Sigmoid colon (tissue), 7 donors: ENCODE measurements around the gene ABCA1. TPM values are rescaled to one million over a fixed set of nuclear protein-coding genes. Genes with fewer than 3 reads are reported as not detected.

ENCODE experiments used
- DNase-seq: peaks from one replicate; pipeline ENCODE4 v3.0.0-alpha.2; 2019
- H3K27ac ChIP-seq, 4 donors: fragments of 200-600 bp; sonication (generic); one replicate each; pipeline ENCODE4 v1.5.1; 2016 to 2019; ENCODE audit warnings: mild to moderate bottlenecking in 1 of 4
- H3K27me3 ChIP-seq, 3 donors: fragments of 200-600 bp; sonication (generic); one replicate each; pipeline ENCODE4 v1.5.1; 2019; ENCODE audit warnings: mild to moderate bottlenecking in 1 of 3
- H3K36me3 ChIP-seq, 4 donors: fragments of 200-600 bp; sonication (generic); one replicate each; pipeline ENCODE4 v1.5.1; 2016 to 2019
- H3K4me1 ChIP-seq, 4 donors: fragments of 200-600 bp; sonication (generic); one replicate each; pipeline ENCODE4 v1.5.1; 2017 to 2019
- H3K4me3 ChIP-seq, 4 donors: fragments of 200-600 bp; sonication (generic); one replicate each; pipeline ENCODE4 v1.5.1; 2017 to 2019; ENCODE audit warnings: mild to moderate bottlenecking in 2 of 4, moderate library complexity in 1 of 4
- H3K9me3 ChIP-seq, 4 donors: fragments of 200-600 bp in 3 of 4; sonication (generic) in 3 of 4; one replicate each; pipeline versions ENCODE4 v1.5.1 to v1.6.1; 2013 to 2019
- CTCF ChIP-seq, 4 experiments: fragments of 450-650 bp in 3 of 4; fragments of 200-600 bp in 1 of 4; IDR thresholded peaks; one replicate each; pipeline ENCODE4 v1.5.1; 2016 to 2019; ENCODE audit warnings: antibody characterized with exemption in 4 of 4, mild to moderate bottlenecking in 3 of 4, moderate library complexity in 2 of 4
- EP300 ChIP-seq, 4 donors: sonication (generic); formaldehyde crosslinking; IDR thresholded peaks; one replicate each; pipeline ENCODE4 v1.6.1; 2017; ENCODE audit warnings: antibody characterized with exemption in 4 of 4
- POLR2A ChIP-seq, 2 donors: fragments of 450-650 bp; IDR thresholded peaks; one replicate each; pipeline ENCODE4 v1.6.1; 2016; ENCODE audit warnings: antibody characterized with exemption in 2 of 2, mild to moderate bottlenecking in 2 of 2, moderate library complexity in 2 of 2
- POLR2AphosphoS5 ChIP-seq, 4 donors: sonication (generic); formaldehyde crosslinking; IDR thresholded peaks; one replicate each; pipeline ENCODE4 v1.6.1; 2017; ENCODE audit warnings: antibody characterized with exemption in 4 of 4
- WGBS, 2 donors: extraction: QIAGEN DNeasy Blood & Tissue Kit; methylation state at CpG; one replicate each; pipeline ENCODE4 v1.1.7; 2013; 5-methylcytosine and 5-hydroxymethylcytosine counted together
- intact Hi-C: fragments of 100-400 bp; cut with DNase I; formaldehyde crosslinking; loops from one replicate; pipeline ENCODE4 v1.15.1; 2023
- polyA plus RNA-seq, 3 donors: library from polyadenylated mRNA; stranded (reverse); fragments of 200-250 nt; gene quantifications; one replicate each; pipeline ENCODE4 v1.2.3, GENCODE V29; 2013
- total RNA-seq, 4 donors: library from RNA; depleted of rRNA; stranded (reverse); fragments of >200 nt; gene quantifications; one replicate each; pipeline ENCODE4 v1.1.0, GENCODE V29; 2016
- donor health status: healthy with polysubstance abuse.
- donor health status: Bipolar disorder and iron deficiency.
- donor health status: healthy.

Gene ABCA1
- total and polyA plus RNA-seq, 7 donors = 2.4 to 110 (median 76.7) TPM

DNA sequence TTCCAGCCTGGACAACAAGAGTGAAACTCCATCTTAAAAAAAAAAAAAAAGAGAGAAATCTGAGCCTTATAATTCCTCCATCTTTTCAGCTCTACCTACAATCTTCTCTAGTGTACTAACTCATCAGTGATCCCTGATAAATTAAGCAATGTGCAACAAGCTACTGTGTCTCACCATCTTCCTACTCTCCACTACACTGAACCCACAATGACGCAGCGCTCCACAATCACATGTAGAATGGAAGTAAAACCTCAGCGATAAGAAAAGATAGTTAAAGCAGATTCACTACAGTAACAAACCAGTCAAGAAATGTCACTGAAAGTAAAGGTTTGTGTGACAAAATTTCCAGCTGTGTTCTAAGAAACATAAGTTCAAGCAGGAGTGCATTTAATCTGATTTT lies 13.5 kb downstream of the ABCA1 start:
- Histone ChIP-seq H3K4me1 (peaks cover 0 to 100% (median 95%) of the 10 kb centered on the region in 4 donors), H3K27me3 (no peaks in the 10 kb centered on the region), H3K4me3 (no peak overlapping the region), H3K36me3 (no peaks in the 10 kb centered on the region), H3K9me3 (no peaks in the 10 kb centered on the region), H3K27ac (no peak overlapping the region)
- no peak for DNase-seq
- intact Hi-C loops = no loop called here
- 84 to 93% methylated on average over 3 of the region's 3 CpGs for WGBS, 2 donors
- TF ChIP-seq POLR2A (IDR thresholded peaks at IDR 0.05) (no peak), POLR2AphosphoS5 (IDR thresholded peaks at IDR 0.05) (no peak), CTCF (IDR thresholded peaks at IDR 0.05) (no peak), EP300 (IDR thresholded peaks at IDR 0.05) (no peak)

GRCh38 chr9:104912606-104913005 lies 15.3 kb downstream of the ABCA1 start:
- H3K27ac ChIP-seq = no peak overlapping the region
- H3K4me3 ChIP-seq = no peak overlapping the region
- H3K9me3 ChIP-seq = no peaks in the 10 kb centered on the region
- no peak for DNase-seq
- H3K36me3 ChIP-seq = no peaks in the 10 kb centered on the region
- H3K4me1 ChIP-seq = peaks cover 0 to 100% (median 98%) of the 10 kb centered on the region in 4 donors
- no peaks in the 10 kb centered on the region for H3K27me3 ChIP-seq
- intact Hi-C loops = no loop called here
- no peak for TF ChIP-seq POLR2AphosphoS5 (IDR thresholded peaks at IDR 0.05)
- TF ChIP-seq CTCF (IDR thresholded peaks at IDR 0.05) = no peak
- no peak for TF ChIP-seq EP300 (IDR thresholded peaks at IDR 0.05)
- TF ChIP-seq POLR2A (IDR thresholded peaks at IDR 0.05) = no peak
- WGBS, 2 donors = 54 to 73% methylated on average over 3 of the region's 3 CpGs

GRCh38 chr9:104911032-104911607 lies 16.8 kb downstream of the ABCA1 start:
- intact Hi-C loops = no loop called here
- Histone ChIP-seq H3K4me1 (peaks cover 0 to 100% (median 98%) of the 10 kb centered on the region in 4 donors), H3K27ac (peak overlapping the region in 2 of 4 donors; percentile 84 to 86), H3K9me3 (no peaks in the 10 kb centered on the region), H3K36me3 (no peaks in the 10 kb centered on the region), H3K27me3 (no peaks in the 10 kb centered on the region), H3K4me3 (no peak overlapping the region)
- no peak for DNase-seq
- 81 to 86% methylated on average over 4 of the region's 4 CpGs for WGBS, 2 donors
- TF ChIP-seq CTCF (IDR thresholded peaks at IDR 0.05) (no peak), EP300 (IDR thresholded peaks at IDR 0.05) (no peak), POLR2AphosphoS5 (IDR thresholded peaks at IDR 0.05) (no peak), POLR2A (IDR thresholded peaks at IDR 0.05) (no peak)

- Histone ChIP-seq H3K36me3 (peaks cover 0 to 8% (median 0%) of the 10 kb centered on the region in 4 donors), H3K4me3 (no peak overlapping the region), H3K27me3 (no peaks in the 10 kb centered on the region), H3K27ac (peak overlapping the region; percentile 64 to 86 (median 82)), H3K9me3 (no peaks in the 10 kb centered on the region), H3K4me1 (peaks cover 0 to 98% (median 96%) of the 10 kb centered on the region in 4 donors)
- intact Hi-C loops = loop anchor here (5.0 kb wide), 1 partner anchor 40 kb away; no protein-coding TSS in a partner anchor
- WGBS, 2 donors = 77 to 87% methylated on average over 11 of the region's 11 CpGs
- no peak for TF ChIP-seq POLR2A (IDR thresholded peaks at IDR 0.05)
- peak in 2 of 4 donors; percentile 10 to 13 for TF ChIP-seq POLR2AphosphoS5 (IDR thresholded peaks at IDR 0.05)
- TF ChIP-seq CTCF (IDR thresholded peaks at IDR 0.05) = no peak
- TF ChIP-seq EP300 (IDR thresholded peaks at IDR 0.05) = peak in 1 of 4 donors; percentile 41
- peak; percentile 73 for DNase-seq
These were observed 20.5 kb downstream of the ABCA1 start for GRCh38 chr9:104907278-104907951.
